BJ (cell line): Measurements from ENCODE around the gene DLG2. TPM values are rescaled to one million over a fixed set of nuclear protein-coding genes. Genes with fewer than 3 reads are reported as not detected.
"Not testable (repeated sequence)": the region's sequence is repeated elsewhere in the genome, so short reads cannot be mapped to it uniquely, and the experiment has no call there.

Source experiments
- CTCF ChIA-PET: fragments of 350-600 bp; formaldehyde crosslinking; extraction: SDS; loops from one replicate; lab custom pipeline; 2021; ENCODE audit warnings: antibody characterized with exemption, inconsistent platforms; lab: Yijun Ruan, JAX
- POLR2A ChIA-PET: fragments of 300-600 bp; sonication (Branson Sonifier 250); formaldehyde crosslinking; extraction: SDS; loops from one replicate; lab custom pipeline; 2021; ENCODE audit warnings: antibody characterized with exemption; lab: Charles Lee
- DNase-seq: peaks from one replicate; pipeline ENCODE4 v3.0.0-alpha.2; 2011; ENCODE audit warnings: low read depth
- H3K27me3 ChIP-seq: 2 replicates; pipeline ENCODE4 v1.6.0; 2011; ENCODE audit warnings: low read length; ENCODE audit not compliant: control insufficient read depth, insufficient read depth
- H3K36me3 ChIP-seq: 2 replicates; pipeline ENCODE4 v1.5.1; 2011; ENCODE audit warnings: low read length; ENCODE audit not compliant: control insufficient read depth, insufficient read depth
- H3K4me3 ChIP-seq: 2 replicates; pipeline ENCODE4 v1.5.1; 2011; ENCODE audit warnings: low read depth, mild to moderate bottlenecking, control low read depth, low read length
- CTCF ChIP-seq: IDR thresholded peaks from 2 replicates; pipeline ENCODE4 v1.5.1; 2011; ENCODE audit warnings: low read depth, mild to moderate bottlenecking, control low read depth, inconsistent platforms, low read length, moderate library complexity; ENCODE audit not compliant: insufficient read depth
- polyA plus RNA-seq: library from polyadenylated mRNA; depleted of rRNA; stranded (reverse); fragments of >200 nt; gene quantifications from 2 replicates; pipeline ENCODE4 v1.2.3, GENCODE V29; 2011

Gene DLG2
- polyA plus RNA-seq, 1 experiment, result 0.28 TPM

GRCh38 chr11:85663080-85663752 is 36.1 kb upstream of the DLG2 start:
- Histone ChIP-seq H3K36me3 (no peaks in the 10 kb centered on the region; the same call in 1 of the 2 replicates), H3K27me3 (no peaks in the 10 kb centered on the region), H3K4me3 (peak overlapping the region; percentile 98)
- no peak for TF ChIP-seq CTCF
- ChIA-PET POLR2A (no interaction called here), CTCF (interaction anchor here (1.0 kb wide), 1 partner anchor 555 kb away, joined by 3 read pairs; no protein-coding TSS in a partner anchor)
- DNase-seq, result no peak

- H3K4me3 ChIP-seq, result peak overlapping the region; percentile 98
- H3K36me3 ChIP-seq, result no peaks in the 10 kb centered on the region; the same call in 1 of the 2 replicates
- H3K27me3 ChIP-seq, result no peaks in the 10 kb centered on the region
- no peak for TF ChIP-seq CTCF
- ChIA-PET CTCF (interaction anchor here (1.4 kb wide), 1 partner anchor 24 kb away, joined by 3 read pairs; the partner anchor contains the start of gene CCDC89), POLR2A (no interaction called here)
- DNase-seq, result no peak
Measured at GRCh38 chr11:85661972-85662664, 35.0 kb upstream of the DLG2 start.

GRCh38 chr11:85658180-85658579 is 31.0 kb upstream of the DLG2 start:
- ChIA-PET CTCF (interaction anchor here (1.6 kb wide), 1 partner anchor 21 kb away, joined by 6 read pairs; no protein-coding TSS in a partner anchor), POLR2A (interaction anchor here (1.5 kb wide), 1 partner anchor 9 kb away, joined by 4 read pairs; no protein-coding TSS in a partner anchor)
- Histone ChIP-seq H3K36me3 (no peaks in the 10 kb centered on the region; the same call in 1 of the 2 replicates), H3K4me3 (no peak overlapping the region), H3K27me3 (no peaks in the 10 kb centered on the region)
- no peak for TF ChIP-seq CTCF
- DNase-seq, result no peak

- no peak for TF ChIP-seq CTCF
- Histone ChIP-seq H3K4me3 (no peak overlapping the region), H3K36me3 (no peaks in the 10 kb centered on the region; the same call in 1 of the 2 replicates), H3K27me3 (no peaks in the 10 kb centered on the region)
- DNase-seq, result no peak
- ChIA-PET CTCF (no interaction called here), POLR2A (no interaction called here)
Measured at GRCh38 chr11:85656777-85657176, 29.6 kb upstream of the DLG2 start.

- POLR2A ChIA-PET, DNase-seq, H3K36me3 ChIP-seq, H3K27me3 ChIP-seq, H3K4me3 ChIP-seq, CTCF ChIA-PET: not testable (repeated sequence)
Measured at GRCh38 chr11:85654343-85654742, 27.2 kb upstream of the DLG2 start.
